SK-N-SH (cell line): ENCODE results near the gene FGB. TPM values are rescaled to one million over a fixed set of nuclear protein-coding genes. Genes with fewer than 3 reads are reported as not detected.

Experiments
- CTCF ChIA-PET: fragments of 300-600, 350-600 bp; formaldehyde crosslinking; extraction: SDS; loops from one replicate; lab custom pipeline; 2021; lab: Yijun Ruan, JAX
- POLR2A ChIA-PET: fragments of 350-600 bp; sonication (Branson Sonifier 250); formaldehyde crosslinking; extraction: SDS; loops from one replicate; lab custom pipeline; 2020; ENCODE audit warnings: antibody characterized with exemption, inconsistent platforms; lab: Yijun Ruan, JAX
- DNase-seq: peaks from one replicate; pipeline ENCODE4 v3.0.0; 2012
- H2AFZ ChIP-seq: fragments of 200-600 bp; sonication (generic); 2 replicates; pipeline ENCODE4 v1.8.1; 2016; ENCODE audit warnings: antibody characterized with exemption, mild to moderate bottlenecking, low read depth
- H3F3A ChIP-seq: fragments of 200-600 bp; sonication (generic); replicated peaks from 2 replicates; pipeline ENCODE3; 2016; ENCODE audit warnings: antibody characterized with exemption, mild to moderate bottlenecking; ENCODE audit not compliant: insufficient read depth
- H3K27ac ChIP-seq, 2 experiments: fragments of 200-500 bp in 1 of 2; fragments of 200-600 bp in 1 of 2; sonication (Bioruptor generic) in 1 of 2; sonication (generic), shearing (Covaris generic) in 1 of 2; 2 replicates each; pipeline versions ENCODE4 v1.5.1 to v1.6.1; 2014 to 2016; ENCODE audit warnings: low read depth in 2 of 2, inconsistent platforms in 1 of 2, low read length in 1 of 2, mild to moderate bottlenecking in 1 of 2, mixed read lengths in 1 of 2
- H3K27me3 ChIP-seq: fragments of 200-600 bp; sonication (generic), shearing (Covaris generic); 2 replicates; pipeline ENCODE4 v1.6.1; 2016; ENCODE audit warnings: mixed run types; ENCODE audit not compliant: insufficient read depth
- H3K36me3 ChIP-seq, 2 experiments: fragments of 200-500 bp in 1 of 2; fragments of 200-600 bp in 1 of 2; sonication (Bioruptor generic) in 1 of 2; sonication (generic) in 1 of 2; replicated peaks in 1 of 2; 2 replicates each; pipeline versions ENCODE3 to v1.5.1; 2014 to 2016; ENCODE audit warnings: low read length in 1 of 2, mild to moderate bottlenecking in 1 of 2; ENCODE audit not compliant: insufficient read depth in 2 of 2, control insufficient read depth in 1 of 2
- H3K4me1 ChIP-seq, 2 experiments: fragments of 200-500 bp in 1 of 2; fragments of 200-600 bp in 1 of 2; sonication (Bioruptor generic) in 1 of 2; sonication (generic), shearing (Covaris generic) in 1 of 2; 2 replicates each; pipeline versions ENCODE4 v1.5.1 to v1.6.1; 2014 to 2016; ENCODE audit warnings: low read depth in 1 of 2, low read length in 1 of 2, mixed run types in 1 of 2; ENCODE audit not compliant: insufficient read depth in 2 of 2, control insufficient read depth in 1 of 2
- H3K4me2 ChIP-seq: fragments of 200-600 bp; sonication (generic), shearing (Covaris generic); 2 replicates; pipeline ENCODE4 v1.6.1; 2017; ENCODE audit warnings: mixed run types
- H3K4me3 ChIP-seq, 2 experiments: fragments of 200-500 bp in 1 of 2; fragments of 200-600 bp in 1 of 2; sonication (Bioruptor generic) in 1 of 2; sonication (generic), shearing (Covaris generic) in 1 of 2; 2 replicates each; pipeline versions ENCODE4 v1.5.1 to v1.8.1; 2014 to 2016; ENCODE audit warnings: low read depth in 2 of 2, inconsistent platforms in 1 of 2, low read length in 1 of 2, mild to moderate bottlenecking in 1 of 2, mixed read lengths in 1 of 2, moderate library complexity in 1 of 2
- H3K79me2 ChIP-seq: fragments of 200-600 bp; sonication (generic); 2 replicates; pipeline ENCODE4 v1.8.1; 2017; ENCODE audit warnings: mild to moderate bottlenecking; ENCODE audit not compliant: insufficient read depth
- H3K9ac ChIP-seq: fragments of 200-600 bp; sonication (generic); 2 replicates; pipeline ENCODE4 v1.6.1; 2017; ENCODE audit warnings: mixed run types
- H3K9me2 ChIP-seq: fragments of 200-600 bp; sonication (generic); 2 replicates; pipeline ENCODE4 v1.6.1; 2017; ENCODE audit warnings: mixed run types
- H3K9me3 ChIP-seq: fragments of 200-600 bp; sonication (generic); 2 replicates; pipeline ENCODE4 v1.6.1; 2017; ENCODE audit warnings: mixed run types, mild to moderate bottlenecking, moderate library complexity
- H4K20me1 ChIP-seq: fragments of 200-600 bp; sonication (generic); 2 replicates; pipeline ENCODE4 v1.6.1; 2017; ENCODE audit warnings: mild to moderate bottlenecking, mixed run types; ENCODE audit not compliant: insufficient read depth
- CHD2 ChIP-seq: fragments of 150-350 bp; IDR thresholded peaks from 2 replicates; pipeline ENCODE4 v1.6.1; 2018; ENCODE audit warnings: low read length; ENCODE audit not compliant: partially characterized antibody
- CTCF ChIP-seq: fragments of 200-600 bp; sonication (generic); IDR thresholded peaks from 2 replicates; pipeline ENCODE4 v1.6.1; 2017; ENCODE audit warnings: antibody characterized with exemption, mild to moderate bottlenecking, moderate library complexity
- ELF1 ChIP-seq: IDR thresholded peaks from 2 replicates; pipeline ENCODE4 v1.4.0; 2012
- EP300 ChIP-seq, 2 experiments: IDR thresholded peaks; 2 replicates each; pipeline versions ENCODE4 v1.4.0 to v1.6.1; 2012; ENCODE audit warnings: borderline replicate concordance in 1 of 2, low read depth in 1 of 2, low read length in 1 of 2
- EZH2phosphoT487 ChIP-seq: fragments of 200-600 bp; sonication (generic); IDR thresholded peaks from 2 replicates; pipeline ENCODE4 v1.6.1; 2017; ENCODE audit warnings: low read depth, mixed run types, mild to moderate bottlenecking, antibody characterized with exemption, moderate library complexity, borderline replicate concordance
- FOSL2 ChIP-seq: IDR thresholded peaks from 2 replicates; pipeline ENCODE4 v1.4.0; 2012; ENCODE audit warnings: low read depth, mild to moderate bottlenecking, moderate library complexity, borderline replicate concordance
- GABPA ChIP-seq: IDR thresholded peaks from 2 replicates; pipeline ENCODE4 v1.4.0; 2012; ENCODE audit warnings: low read depth, mild to moderate bottlenecking
- GATA2 ChIP-seq: sonication (generic); formaldehyde crosslinking; IDR thresholded peaks from 2 replicates; pipeline ENCODE4 v1.5.0; 2020; ENCODE audit warnings: mild to moderate bottlenecking, missing genetic modification reagents
- MAX ChIP-seq: IDR thresholded peaks from 2 replicates; pipeline ENCODE4 v1.4.0; 2012; ENCODE audit warnings: low read depth
- MEF2A ChIP-seq: IDR thresholded peaks from 2 replicates; pipeline ENCODE4 v1.4.0; 2012; ENCODE audit warnings: low read depth, borderline replicate concordance
- MXI1 ChIP-seq: IDR thresholded peaks from 2 replicates; pipeline ENCODE4 v1.6.1; 2012; ENCODE audit warnings: mild to moderate bottlenecking, low read depth, low read length, improper control_type of control experiment
- NRF1 ChIP-seq: IDR thresholded peaks from 2 replicates; pipeline ENCODE4 v1.6.1; 2012; ENCODE audit warnings: low read depth, mild to moderate bottlenecking, low read length
- PBX3 ChIP-seq: IDR thresholded peaks from 2 replicates; pipeline ENCODE4; 2012
- POLR2AphosphoS5 ChIP-seq: IDR thresholded peaks from 2 replicates; pipeline ENCODE4 v1.6.1; 2012; ENCODE audit warnings: low read depth, low read length
- RFX5 ChIP-seq: IDR thresholded peaks from 2 replicates; pipeline ENCODE4 v1.6.1; 2012; ENCODE audit warnings: mild to moderate bottlenecking, improper control_type of control experiment, low read length
- RXRA ChIP-seq: IDR thresholded peaks from 2 replicates; pipeline ENCODE4 v1.4.0; 2012; ENCODE audit warnings: low read depth, mild to moderate bottlenecking, borderline replicate concordance
- SIN3A ChIP-seq: IDR thresholded peaks from 2 replicates; pipeline ENCODE4 v1.6.1; 2012; ENCODE audit warnings: low read depth, mild to moderate bottlenecking, low read length, moderate library complexity, borderline replicate concordance
- TEAD4 ChIP-seq: IDR thresholded peaks from 2 replicates; pipeline ENCODE4 v1.4.0; 2012; ENCODE audit warnings: mild to moderate bottlenecking, borderline replicate concordance; ENCODE audit not compliant: insufficient read depth
- YY1 ChIP-seq: IDR thresholded peaks from 2 replicates; pipeline ENCODE4 v1.4.0; 2012; ENCODE audit warnings: low read depth, mild to moderate bottlenecking
- WGBS: methylation state at CpG from one replicate; pipeline ENCODE4 v1.1.6; 2017; ENCODE audit warnings: low lambda C conversion rate; 5-methylcytosine and 5-hydroxymethylcytosine counted together
- polyA plus RNA-seq, 3 experiments: library from polyadenylated mRNA; depleted of rRNA; stranded (reverse); fragments of >200 nt; gene quantifications; 2 replicates each; pipeline ENCODE4 v1.2.3, GENCODE V29; 2012

The FGB gene
- polyA plus RNA-seq, 1 of the 3 experiments (the other 2 are of a cell fraction) = not detected

GRCh38 chr4:154566639-154567204 lies 3.9 kb downstream of the FGB start:
- ChIA-PET POLR2A (no interaction called here), CTCF (interaction anchor here (0.9 to 1.9 kb wide), 2 partner anchors 9 to 52 kb away, joined by 3 to 4 read pairs; no protein-coding TSS in a partner anchor)
- peaks cover 3% of the 10 kb centered on the region; the same call in 1 of the 2 replicates for H3K27me3 ChIP-seq
- no peak overlapping the region for H2AFZ ChIP-seq
- H3K9ac ChIP-seq = no peak overlapping the region
- TF ChIP-seq POLR2AphosphoS5 (no peak), RXRA (no peak), MEF2A (no peak), GABPA (no peak), MXI1 (no peak), EZH2phosphoT487 (no peak), GATA2 (CRISPR knock-in tag) (no peak), PBX3 (no peak), NRF1 (no peak), MAX (no peak), YY1 (no peak), EP300 (IDR thresholded peaks at IDR 0.05; ENCODE audit: borderline replicate concordance in 1 of 2, low read depth in 1 of 2, low read length in 1 of 2) (no peak), RFX5 (no peak), CTCF (no peak)
- TF ChIP-seq, all 33 proteins: peak for 0
- Histone ChIP-seq H3K36me3 (no peaks in the 10 kb centered on the region), H3K9me2 (no peaks in the 10 kb centered on the region), H3K4me3 (no peak overlapping the region), H3K4me2 (no peak overlapping the region), H3K79me2 (no peaks in the 10 kb centered on the region), H4K20me1 (no peaks in the 10 kb centered on the region), H3K27ac (no peak overlapping the region), H3K4me1 (no peaks in the 10 kb centered on the region), H3K9me3 (no peaks in the 10 kb centered on the region), H3F3A (no peaks in the 10 kb centered on the region)
- no peak for DNase-seq
- 5% methylated on average over 5 of the region's 5 CpGs for WGBS

- Histone ChIP-seq H3K4me2 (no peak overlapping the region), H3F3A (no peaks in the 10 kb centered on the region), H3K9me2 (no peaks in the 10 kb centered on the region), H3K79me2 (no peaks in the 10 kb centered on the region), H2AFZ (no peak overlapping the region), H3K4me3 (no peak overlapping the region), H3K9ac (no peak overlapping the region), H4K20me1 (no peaks in the 10 kb centered on the region), H3K4me1 (no peaks in the 10 kb centered on the region), H3K9me3 (no peaks in the 10 kb centered on the region), H3K27ac (no peak overlapping the region), H3K36me3 (no peaks in the 10 kb centered on the region), H3K27me3 (peaks cover 3% of the 10 kb centered on the region)
- ChIA-PET POLR2A (no interaction called here), CTCF (interaction anchor here (1.6 to 2.4 kb wide), 2 partner anchors 10 to 17 kb away, joined by 7 to 15 read pairs; no protein-coding TSS in a partner anchor)
- no peak for DNase-seq
- 0% methylated on average over 3 of the region's 3 CpGs for WGBS
- no peak for TF ChIP-seq MEF2A
- no peak for TF ChIP-seq CHD2
- no peak for TF ChIP-seq CTCF
- no peak for TF ChIP-seq ELF1
- no peak for TF ChIP-seq TEAD4
- TF ChIP-seq EZH2phosphoT487 = no peak
- TF ChIP-seq FOSL2 = no peak
- TF ChIP-seq GABPA = no peak
- no peak for TF ChIP-seq POLR2AphosphoS5
- TF ChIP-seq RFX5 = no peak
- no peak for TF ChIP-seq NRF1
- TF ChIP-seq MAX = no peak
- no peak for TF ChIP-seq SIN3A
Observed at GRCh38 chr4:154569028-154569427, 6.2 kb downstream of the FGB start.
